ENCODE measurements around the gene TOR4A.
"Not testable (repeated sequence)": the region's sequence is repeated elsewhere in the genome, so short reads cannot be mapped to it uniquely, and the experiment has no call there.

The TOR4A gene

DNA sequence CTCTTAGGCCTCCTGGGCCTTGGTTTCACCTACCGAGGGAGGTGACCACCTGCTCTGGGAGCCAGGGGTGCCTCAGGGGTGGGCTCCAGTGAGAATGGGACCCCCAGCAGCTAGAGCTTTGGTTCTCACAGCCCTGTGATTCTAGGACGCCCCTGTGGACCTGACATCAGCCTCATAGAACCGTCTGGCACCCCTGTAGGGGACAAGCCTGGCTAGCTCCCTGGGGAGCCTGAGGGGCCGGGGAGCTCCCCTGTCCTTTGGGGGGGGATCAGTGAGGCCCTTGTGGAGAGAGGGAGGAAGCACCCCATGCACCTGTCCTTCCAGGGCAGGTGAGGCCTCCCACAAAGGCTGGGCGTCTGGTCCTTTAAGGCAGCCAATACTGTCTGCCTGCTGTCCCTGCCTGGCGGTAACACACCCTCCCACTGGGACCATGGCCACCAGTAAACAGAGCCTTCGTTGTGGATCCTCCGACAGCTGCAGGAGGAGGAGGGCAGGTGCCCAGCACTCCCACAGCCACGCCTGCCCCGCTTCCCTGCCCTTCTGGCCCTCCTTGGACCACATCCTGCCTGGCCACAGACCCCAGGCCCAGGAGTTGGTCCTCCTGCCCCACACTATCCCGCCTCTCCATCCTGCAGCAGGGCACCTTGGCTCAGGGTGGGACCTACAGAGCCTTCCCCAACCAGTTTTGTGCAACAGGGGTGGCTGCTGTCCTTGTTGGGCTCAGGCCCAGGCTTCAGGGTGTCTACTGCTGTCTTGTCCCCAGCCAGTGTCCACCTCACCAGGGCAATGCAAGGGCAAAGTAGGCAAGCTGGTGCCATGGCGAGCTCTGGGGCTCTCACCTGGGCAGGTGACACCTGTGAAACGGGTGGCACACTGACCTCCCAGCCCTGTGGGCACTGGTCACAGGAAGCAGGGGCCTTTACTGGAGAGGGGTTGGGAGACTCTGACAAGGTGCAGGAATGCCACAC, 39.5 kb upstream of the TOR4A start:
- peak in 45 of 58 donors; percentile 23 to 90 (median 59) for DNase-seq

DNA sequence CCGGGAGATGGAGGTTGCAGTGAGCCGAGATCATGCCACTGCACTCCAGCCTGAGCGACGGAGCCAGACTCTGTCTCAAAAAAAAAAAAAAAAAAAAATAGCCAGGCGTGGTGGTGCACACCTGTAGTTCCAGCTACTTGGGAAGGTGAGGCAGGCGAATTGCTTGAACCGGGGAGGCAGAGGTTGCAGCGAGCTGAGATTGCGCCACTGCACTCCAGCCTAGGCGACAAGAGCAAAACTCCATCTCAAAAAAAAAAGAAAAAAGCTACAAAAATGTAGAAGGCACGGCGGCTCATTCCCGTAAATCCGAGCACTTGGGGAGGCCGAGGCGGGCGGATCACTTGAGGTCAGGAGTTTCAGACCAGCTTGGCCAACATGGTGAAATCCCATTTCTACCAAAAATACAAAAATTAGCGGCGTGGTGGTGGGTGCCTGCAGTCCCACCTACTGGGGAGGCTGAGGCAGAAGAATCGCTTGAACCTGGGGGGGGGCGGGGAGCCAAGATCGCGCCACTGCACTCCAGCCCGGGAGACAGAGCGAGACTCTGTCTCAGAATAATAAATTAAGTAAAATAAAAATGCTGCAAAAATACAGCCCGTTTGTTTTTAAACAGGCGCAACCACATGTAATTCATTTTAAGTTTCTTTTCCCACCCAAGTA, 37.9 kb upstream of the TOR4A start:
- DNase-seq = not testable (repeated sequence)

GRCh38 chr9:137240318-137240840, 37.1 kb upstream of the TOR4A start:
- peak in 55 of 58 donors; percentile 13 to 90 (median 76) for DNase-seq

GRCh38 chr9:137240841-137241489, 36.6 kb upstream of the TOR4A start, which contains the start of gene TUBB4B:
TUBB4B (plus strand) TSS chr9:137241287; CDS start chr9:137241361, 74 bp downstream.
- DNase-seq = peak; percentile 80 to 100 (median 99)

DNA sequence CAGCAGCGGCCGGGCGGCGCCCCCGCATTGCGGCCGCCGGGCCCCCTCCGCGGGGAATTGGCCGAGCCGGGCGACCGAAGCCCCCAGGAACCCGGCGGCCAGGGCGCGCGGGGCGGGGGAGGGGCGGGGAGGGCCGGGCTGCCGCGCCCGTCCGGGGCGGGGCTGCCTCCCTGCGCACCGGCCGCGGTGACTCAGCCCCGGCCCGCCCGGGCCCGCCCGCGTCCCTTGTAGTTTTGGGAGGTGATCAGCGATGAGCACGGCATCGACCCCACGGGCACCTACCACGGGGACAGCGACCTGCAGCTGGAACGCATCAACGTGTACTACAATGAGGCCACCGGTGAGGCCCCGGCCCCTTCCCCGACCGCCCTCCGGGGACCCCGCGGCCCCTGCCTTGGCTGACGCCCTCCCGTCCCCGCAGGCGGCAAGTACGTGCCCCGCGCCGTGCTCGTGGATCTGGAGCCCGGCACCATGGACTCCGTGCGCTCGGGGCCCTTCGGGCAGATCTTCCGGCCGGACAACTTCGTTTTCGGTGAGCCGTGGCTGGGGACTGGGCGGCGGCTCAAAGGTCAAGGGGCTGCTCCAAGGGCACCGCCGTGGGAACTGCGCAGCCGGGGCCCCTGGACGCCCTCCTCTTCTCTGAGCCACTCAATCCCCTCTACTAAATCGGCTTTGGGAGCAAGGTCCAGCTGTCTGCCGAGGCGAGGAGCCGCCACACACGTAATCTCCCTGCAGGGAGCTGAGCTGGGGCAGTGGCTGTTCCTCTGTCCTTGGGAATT, 35.8 kb upstream of the TOR4A start:
- DNase-seq = peak in 6 of 58 donors; percentile 33 to 67 (median 55)

- DNase-seq = no peak
Observed at GRCh38 chr9:137242269-137243203, 35.0 kb upstream of the TOR4A start.

DNA sequence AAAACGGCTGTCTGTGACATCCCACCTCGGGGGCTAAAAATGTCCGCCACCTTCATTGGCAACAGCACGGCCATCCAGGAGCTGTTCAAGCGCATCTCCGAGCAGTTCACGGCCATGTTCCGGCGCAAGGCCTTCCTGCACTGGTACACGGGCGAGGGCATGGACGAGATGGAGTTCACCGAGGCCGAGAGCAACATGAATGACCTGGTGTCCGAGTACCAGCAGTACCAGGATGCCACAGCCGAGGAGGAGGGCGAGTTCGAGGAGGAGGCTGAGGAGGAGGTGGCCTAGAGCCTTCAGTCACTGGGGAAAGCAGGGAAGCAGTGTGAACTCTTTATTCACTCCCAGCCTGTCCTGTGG, 34.3 kb upstream of the TOR4A start:
- DNase-seq = not testable (repeated sequence)

DNA sequence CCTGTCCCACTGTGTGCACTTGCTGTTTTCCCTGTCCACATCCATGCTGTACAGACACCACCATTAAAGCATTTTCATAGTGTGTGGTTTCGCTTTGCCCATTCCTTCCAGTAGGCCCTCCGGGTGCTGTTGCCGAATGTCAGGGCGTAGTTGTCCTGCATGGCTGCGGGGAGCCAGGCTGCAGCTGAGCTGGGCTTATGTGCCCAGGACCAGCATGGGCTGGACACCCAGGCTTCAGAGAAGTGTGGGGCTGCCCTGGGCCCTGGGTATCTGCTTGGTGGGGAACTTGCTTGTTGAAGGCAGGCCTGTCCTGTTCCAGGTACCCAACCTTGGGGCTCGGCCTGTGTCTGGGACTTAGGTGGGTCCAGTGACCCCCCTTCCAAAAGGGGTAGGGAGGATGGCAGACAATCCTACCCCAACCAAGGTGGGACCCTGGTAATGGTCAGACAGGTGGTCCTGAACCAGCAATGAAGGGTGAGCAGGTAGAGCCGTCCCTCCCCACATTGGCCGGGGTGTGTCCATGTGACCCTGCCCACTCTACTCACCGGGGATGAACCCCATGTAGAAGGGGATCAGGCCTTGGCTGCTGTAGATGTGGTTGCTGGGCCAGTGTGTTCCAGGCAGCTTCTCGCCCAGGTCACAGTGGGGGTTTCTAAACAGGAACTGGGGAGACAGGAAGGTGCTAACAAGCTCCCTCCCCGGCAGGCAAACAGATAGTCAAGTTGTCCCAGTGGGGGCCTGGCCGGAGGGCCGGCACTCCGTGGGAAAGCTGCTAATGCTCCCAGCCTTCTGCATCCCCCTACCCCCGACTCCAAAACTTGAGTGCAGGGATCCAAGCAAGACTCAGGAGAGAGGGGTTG, 33.7 kb upstream of the TOR4A start:
- DNase-seq = no peak

DNA sequence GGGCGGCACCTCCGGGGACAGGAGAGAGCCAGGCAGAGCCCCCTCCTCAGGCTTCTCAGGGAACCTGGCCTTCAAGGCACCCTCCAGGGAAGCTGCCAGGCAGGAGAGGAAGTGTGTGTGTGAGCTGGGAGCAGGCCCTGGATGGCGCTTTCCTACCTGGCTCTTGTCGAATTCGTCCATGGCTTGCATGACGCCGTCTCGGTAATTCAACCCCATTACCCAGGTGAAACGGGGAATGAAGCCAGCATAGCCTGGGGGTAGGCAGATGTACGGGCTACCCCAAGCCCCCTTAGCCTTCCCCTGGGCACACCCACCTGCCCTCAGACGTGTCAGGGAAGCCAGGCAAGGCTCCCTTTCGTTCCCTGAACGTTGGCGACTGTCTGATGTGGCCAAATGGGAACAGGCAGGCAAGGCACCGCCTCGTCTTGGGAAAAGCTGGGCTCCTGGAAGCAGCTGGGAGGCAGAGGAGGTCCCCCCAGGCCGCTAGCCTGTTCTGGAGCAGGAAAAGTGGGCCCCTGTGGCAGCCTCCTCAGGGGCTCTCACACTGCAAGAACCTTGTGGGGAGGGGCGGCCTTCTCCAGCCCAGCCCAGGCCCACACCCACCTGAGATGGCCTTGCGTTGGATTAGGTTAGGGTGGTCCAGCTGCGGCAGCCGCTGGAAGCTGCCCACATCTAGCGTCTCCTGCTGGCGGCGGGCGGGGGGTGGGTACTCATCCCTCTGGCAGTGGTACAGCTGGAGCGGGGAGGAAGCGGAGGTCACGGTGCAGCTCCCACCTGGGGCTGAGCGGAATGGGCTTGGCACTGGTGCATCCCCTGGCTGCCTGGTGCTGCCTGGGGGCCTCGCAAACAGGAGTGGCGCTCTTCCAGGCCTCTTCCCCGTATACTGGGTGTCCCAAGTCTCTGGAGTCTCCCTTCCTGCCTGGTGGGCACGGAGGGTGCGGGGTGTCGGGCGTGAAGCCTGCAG, 32.8 kb upstream of the TOR4A start:
- DNase-seq = no peak

- no peak for DNase-seq
Observed at GRCh38 chr9:137245450-137246421, 31.8 kb upstream of the TOR4A start.

- no peak for DNase-seq
Observed at GRCh38 chr9:137247135-137247915, 30.2 kb upstream of the TOR4A start.

DNA sequence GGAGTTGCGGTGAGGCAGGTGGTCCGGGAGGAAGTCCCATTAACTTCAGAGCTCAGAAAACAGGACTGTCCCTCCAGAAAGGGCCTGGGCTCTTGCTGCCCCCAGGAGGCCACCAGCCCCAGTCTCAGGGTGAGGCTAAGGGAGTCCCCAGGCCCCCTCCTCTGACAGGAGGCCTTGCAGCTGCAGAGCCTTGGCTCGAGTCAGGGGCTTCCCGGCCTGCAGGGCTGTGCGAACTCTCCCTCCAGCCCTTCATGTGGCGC, 29.7 kb upstream of the TOR4A start:
- no peak for DNase-seq

DNA sequence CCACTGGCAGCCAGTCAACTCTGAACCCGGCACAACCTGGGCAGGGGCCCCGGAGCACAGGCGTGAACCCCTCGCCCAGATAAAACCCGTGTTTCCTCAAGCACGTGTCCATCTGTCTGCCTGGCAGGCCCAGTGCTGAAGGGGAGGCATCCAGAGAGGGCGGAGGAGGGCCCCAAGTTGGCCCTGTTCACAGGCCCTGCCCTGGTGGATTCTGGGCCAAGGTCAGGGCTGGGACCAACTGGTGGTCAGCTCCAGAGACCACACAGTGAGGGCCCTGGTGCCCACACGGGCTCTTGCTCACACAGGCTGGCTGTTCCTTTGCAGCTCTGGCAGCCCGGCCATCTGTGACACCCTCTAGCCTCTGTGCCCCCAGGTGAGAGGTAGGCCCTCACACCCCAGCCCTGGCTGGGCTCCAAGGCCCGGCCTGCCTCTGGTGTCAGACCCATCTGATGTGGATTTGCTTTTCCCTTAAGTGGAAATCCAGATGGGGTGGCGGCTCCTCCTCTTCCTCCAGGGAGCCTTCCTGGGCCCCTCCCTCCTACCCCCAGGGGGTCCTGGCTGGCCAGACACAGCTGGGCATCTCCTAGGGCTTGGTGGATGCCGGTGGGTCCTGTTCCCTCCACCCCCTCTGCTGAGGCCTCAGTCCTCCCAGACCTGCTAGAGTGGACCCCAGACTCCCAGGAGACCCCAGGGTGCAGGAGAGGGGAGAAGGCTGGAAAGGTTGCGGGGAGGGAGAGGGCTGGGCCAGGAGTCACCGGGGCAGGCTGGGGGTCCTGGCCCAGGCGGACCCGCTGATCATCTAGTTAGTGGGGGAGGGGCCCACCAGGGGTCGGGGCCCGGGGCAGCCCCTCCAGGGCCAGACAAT, 27.0 kb upstream of the TOR4A start:
- DNase-seq = no peak

GRCh38 chr9:137251194-137251461, 26.4 kb upstream of the TOR4A start, which contains the start of gene STPG3:
STPG3 (plus strand) TSS chr9:137251286; CDS start chr9:137251287, 1 bp downstream.
- no peak for DNase-seq

Measured in anterior cingulate cortex (tissue), 58 donors.